Lung (tissue), 16 donors: ENCODE results near the gene PRKN. TPM values are rescaled to one million over a fixed set of nuclear protein-coding genes. Genes with fewer than 3 reads are reported as not detected.

ENCODE experiments used
- ATAC-seq: fragments of 200-7000 bp; cut with Tn5 transposase; one replicate; pipeline ENCODE4 v1.9.1; 2020; ENCODE audit warnings: moderate number of reproducible peaks; ENCODE audit not compliant: insufficient read depth, low FRiP score
- DNase-seq, 3 donors: peaks; one replicate each; pipeline ENCODE4 v3.0.0-alpha.2; 2013 to 2017
- H3K27ac ChIP-seq, 2 donors: one replicate each; pipeline ENCODE4 v1.5.1; 2013; ENCODE audit warnings: mild to moderate bottlenecking in 2 of 2, moderate library complexity in 2 of 2, control low read depth in 1 of 2, inconsistent platforms in 1 of 2, low read depth in 1 of 2, low read length in 1 of 2
- H3K27me3 ChIP-seq, 3 donors: one replicate each; pipeline ENCODE4 v1.5.1; 2013; ENCODE audit warnings: low read length in 2 of 3; ENCODE audit not compliant: control insufficient read depth in 3 of 3, insufficient read depth in 3 of 3
- H3K36me3 ChIP-seq, 4 donors: one replicate each; pipeline ENCODE4 v1.5.1; 2013; ENCODE audit warnings: low read length in 4 of 4, mild to moderate bottlenecking in 1 of 4, moderate library complexity in 1 of 4; ENCODE audit not compliant: control insufficient read depth in 4 of 4, insufficient read depth in 4 of 4
- H3K4me1 ChIP-seq, 5 donors: one replicate each; pipeline ENCODE4 v1.5.1; 2013; ENCODE audit warnings: low read length in 5 of 5, mild to moderate bottlenecking in 2 of 5, moderate library complexity in 1 of 5; ENCODE audit not compliant: control insufficient read depth in 5 of 5, insufficient read depth in 5 of 5
- H3K4me3 ChIP-seq: one replicate; pipeline ENCODE4 v1.5.1; 2013; ENCODE audit warnings: mild to moderate bottlenecking, control low read depth, moderate library complexity
- H3K9ac ChIP-seq, 2 donors: one replicate each; pipeline ENCODE4 v1.5.1; 2013; ENCODE audit warnings: low read length in 2 of 2, control low read depth in 1 of 2; ENCODE audit not compliant: insufficient read depth in 1 of 2
- H3K9me3 ChIP-seq, 4 donors: one replicate each; pipeline ENCODE4 v1.5.1; 2013; ENCODE audit warnings: low read length in 3 of 4, mild to moderate bottlenecking in 1 of 4, moderate library complexity in 1 of 4; ENCODE audit not compliant: control insufficient read depth in 4 of 4, insufficient read depth in 3 of 4
- WGBS, 2 donors: extraction: QIAGEN DNeasy Blood & Tissue Kit; methylation state at CpG; one replicate each; pipeline ENCODE4 v1.1.7; 2013; 5-methylcytosine and 5-hydroxymethylcytosine counted together
- long read RNA-seq, 5 donors: transcript quantifications; one replicate each; lab custom pipeline, GENCODE V29; 2026
- polyA plus RNA-seq, 2 donors: library from polyadenylated mRNA; stranded (reverse); fragments of 200-250 nt; gene quantifications; one replicate each; pipeline ENCODE4 v1.2.1, GENCODE V29; 2013
- total RNA-seq, 2 donors: library from RNA; depleted of rRNA in 1 of 2; stranded (reverse); fragments of >200 nt in 1 of 2; gene quantifications; one replicate each; pipeline ENCODE4 v1.2.1, GENCODE V29; 2014 to 2021
- TF ChIP-seq, protein P1 (sequence below): IDR thresholded peaks from 2 replicates; pipeline ENCODE4 v1.5.1; 2012; ENCODE audit warnings: mild to moderate bottlenecking; ENCODE audit errors: control extremely low read depth, extremely low read depth
- donor health status: control.
- donor health status: control.
- donor health status: Bipolar disorder and iron deficiency.
- donor health status: healthy.
- donor health status: DM: yes; HTN: yes; CAD: no.

Gene PRKN
- total RNA-seq, result 10 to 100 TPM in 1 of 2 donors, 1 to 10 TPM in 1; 5.7 to 11.2 TPM
- polyA plus RNA-seq, result under 1 TPM; 0.27 to 0.53 TPM
- long read RNA-seq, donor 1, result 0 reads
- long read RNA-seq, donor 2, result 0 reads
- long read RNA-seq, donor 3, result 0 reads
- long read RNA-seq, donor 4, result 0 reads
- long read RNA-seq, donor 5, partial matches to known transcripts, result 0 of 1 reads
- long read RNA-seq, donor 5, other reads (novel, unspliced or antisense), result 0 of 1 reads

DNA sequence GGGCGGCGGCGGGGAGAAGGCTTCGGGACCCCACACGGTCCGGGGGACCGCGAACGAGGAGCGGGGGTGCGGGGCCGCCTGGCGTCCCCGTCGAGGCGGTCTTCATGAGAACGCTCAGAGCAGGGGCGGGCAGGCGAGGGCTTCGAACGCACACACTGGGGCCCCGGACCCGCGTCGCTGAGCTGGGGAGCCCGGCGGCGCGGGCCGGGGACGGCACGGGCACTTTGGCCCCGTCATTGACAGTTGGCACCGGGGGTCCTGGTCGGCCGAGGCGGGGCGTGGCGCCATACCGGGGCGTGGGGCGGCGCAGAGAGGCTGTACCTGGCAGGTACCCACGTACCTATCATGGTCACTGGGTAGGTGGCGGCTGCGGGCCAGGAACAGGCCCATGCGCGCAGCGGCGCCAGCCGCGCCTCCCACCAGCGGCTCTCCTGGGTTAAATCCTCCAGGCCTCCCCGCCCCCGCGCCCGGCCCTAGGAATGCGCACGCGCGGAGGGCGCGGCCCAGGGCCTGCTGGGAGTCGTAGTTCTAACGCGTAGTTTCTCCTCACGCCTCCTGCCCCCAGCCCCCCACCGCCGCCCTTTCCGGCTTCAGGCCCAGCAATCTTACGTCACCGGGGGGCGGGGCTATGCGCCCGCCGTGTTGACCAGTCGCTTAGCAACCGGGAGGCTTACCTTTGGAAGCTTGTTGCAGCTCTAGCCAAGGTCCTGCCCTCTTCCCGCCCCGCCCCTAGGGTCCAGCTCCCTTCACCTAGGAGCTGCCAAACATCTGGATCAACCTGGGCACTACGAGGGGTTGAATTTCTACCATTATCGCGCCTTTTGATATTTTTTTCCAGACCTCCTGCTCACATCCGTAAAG is at the start of gene PRKN, which contains the start of gene PACRG:
Gene PRKN, minus strand, starts transcription at position 445 of the 861 bp plus-strand sequence.
Gene PACRG, plus strand, starts transcription at position 653 of the 861 bp plus-strand sequence.
- Histone ChIP-seq H3K9me3 (no peaks in the 10 kb centered on the region), H3K27me3 (no peaks in the 10 kb centered on the region), H3K4me3 (peak within 1 kb of the TSS; percentile 70), H3K27ac (peak within 1 kb of the TSS; percentile 86 to 99), H3K4me1 (peaks cover 0 to 13% (median 3%) of the 10 kb centered on the region in 5 donors), H3K36me3 (no peaks in the 10 kb centered on the region), H3K9ac (peak within 1 kb of the TSS; percentile 78)
- DNase-seq, result peak; percentile 99 to 100 (median 99)
- TF ChIP-seq, protein P1, sequence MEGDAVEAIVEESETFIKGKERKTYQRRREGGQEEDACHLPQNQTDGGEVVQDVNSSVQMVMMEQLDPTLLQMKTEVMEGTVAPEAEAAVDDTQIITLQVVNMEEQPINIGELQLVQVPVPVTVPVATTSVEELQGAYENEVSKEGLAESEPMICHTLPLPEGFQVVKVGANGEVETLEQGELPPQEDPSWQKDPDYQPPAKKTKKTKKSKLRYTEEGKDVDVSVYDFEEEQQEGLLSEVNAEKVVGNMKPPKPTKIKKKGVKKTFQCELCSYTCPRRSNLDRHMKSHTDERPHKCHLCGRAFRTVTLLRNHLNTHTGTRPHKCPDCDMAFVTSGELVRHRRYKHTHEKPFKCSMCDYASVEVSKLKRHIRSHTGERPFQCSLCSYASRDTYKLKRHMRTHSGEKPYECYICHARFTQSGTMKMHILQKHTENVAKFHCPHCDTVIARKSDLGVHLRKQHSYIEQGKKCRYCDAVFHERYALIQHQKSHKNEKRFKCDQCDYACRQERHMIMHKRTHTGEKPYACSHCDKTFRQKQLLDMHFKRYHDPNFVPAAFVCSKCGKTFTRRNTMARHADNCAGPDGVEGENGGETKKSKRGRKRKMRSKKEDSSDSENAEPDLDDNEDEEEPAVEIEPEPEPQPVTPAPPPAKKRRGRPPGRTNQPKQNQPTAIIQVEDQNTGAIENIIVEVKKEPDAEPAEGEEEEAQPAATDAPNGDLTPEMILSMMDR, result no peak
- ATAC-seq, result peak; percentile 98
- WGBS, 2 donors, result 1% methylated on average over 66 to 84 of the region's 84 CpGs

DNA sequence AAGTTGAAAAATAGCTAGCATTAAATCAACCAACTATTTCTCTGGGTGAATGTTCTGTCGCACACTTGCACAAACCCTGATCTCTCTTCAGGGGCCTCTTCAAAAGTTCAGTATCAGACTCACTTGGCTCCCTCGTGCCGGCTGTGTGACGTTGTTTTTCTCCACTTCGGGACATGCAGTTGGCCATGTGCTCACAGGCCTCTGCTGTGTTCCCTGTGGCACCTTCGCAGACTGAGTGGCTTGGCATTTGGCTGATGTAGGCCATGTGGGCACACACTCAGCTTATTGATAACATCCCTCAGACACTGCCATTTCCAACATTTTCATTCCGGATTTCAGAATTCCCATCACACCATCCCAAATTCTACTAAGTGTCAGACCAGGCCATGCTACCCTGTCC is 49.5 kb upstream of the PRKN start:
- TF ChIP-seq, protein P1, result no peak
- H3K9me3 ChIP-seq, result peaks cover 0 to 5% (median 0%) of the 10 kb centered on the region in 4 donors
- no peaks in the 10 kb centered on the region for H3K36me3 ChIP-seq
- H3K4me3 ChIP-seq, result no peak overlapping the region
- no peak overlapping the region for H3K9ac ChIP-seq
- H3K27ac ChIP-seq, result no peak overlapping the region
- WGBS, 2 donors, result 83 to 86% methylated on average over 7 of the region's 7 CpGs
- H3K4me1 ChIP-seq, result peaks cover 0 to 1% (median 0%) of the 10 kb centered on the region in 5 donors
- no peak for DNase-seq
- no peaks in the 10 kb centered on the region for H3K27me3 ChIP-seq
- ATAC-seq, result no peak

DNA sequence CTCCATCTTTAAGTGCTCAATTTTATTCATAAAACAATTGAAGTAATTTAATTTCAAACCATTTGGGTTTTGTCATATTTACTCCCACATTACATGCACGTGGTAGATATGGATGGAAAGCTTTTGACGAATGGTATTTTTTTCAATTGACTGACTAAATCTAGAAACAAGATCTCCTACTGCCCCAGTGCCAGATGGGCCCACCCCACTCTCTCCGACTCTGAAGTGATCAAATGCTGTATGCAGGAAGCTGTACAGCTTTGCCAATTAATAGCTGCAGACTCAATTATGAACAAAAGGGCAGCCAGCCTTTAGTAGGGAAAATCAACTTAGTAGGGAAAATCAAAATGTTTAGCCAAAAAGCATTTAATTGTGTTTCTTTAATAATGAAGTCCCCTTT is 46.4 kb upstream of the PRKN start:
- DNase-seq, result no peak
- no peaks in the 10 kb centered on the region for H3K27me3 ChIP-seq
- 83 to 86% methylated on average over 3 of the region's 3 CpGs for WGBS, 2 donors
- peaks cover 0 to 1% (median 0%) of the 10 kb centered on the region in 5 donors for H3K4me1 ChIP-seq
- no peak overlapping the region for H3K9ac ChIP-seq
- H3K36me3 ChIP-seq, result no peaks in the 10 kb centered on the region
- H3K27ac ChIP-seq, result no peak overlapping the region
- ATAC-seq, result no peak
- TF ChIP-seq, protein P1, result no peak
- H3K9me3 ChIP-seq, result peaks cover 0 to 5% (median 0%) of the 10 kb centered on the region in 4 donors
- H3K4me3 ChIP-seq, result no peak overlapping the region
